Lung microvascular endothelial cell (primary cell): ENCODE results near the gene FRY. TPM values are rescaled to one million over a fixed set of nuclear protein-coding genes. Genes with fewer than 3 reads are reported as not detected.

Experiments used
- DNase-seq, 2 donors: peaks; one replicate each; pipeline versions ENCODE4 v3.0.0 to v3.0.0-alpha.2; 2010; ENCODE audit warnings: low read depth in 2 of 2
- total RNA-seq: library from RNA; depleted of rRNA; stranded (reverse); fragments of >200 nt; gene quantifications from 2 replicates; pipeline ENCODE4 v1.2.1, GENCODE V29; 2014

Gene FRY
- total RNA-seq, 1 donor from 2014 or later, result 156 TPM

- DNase-seq, result no peak
Measured at GRCh38 chr13:32170841-32171240, 139.3 kb downstream of the FRY start.

DNA sequence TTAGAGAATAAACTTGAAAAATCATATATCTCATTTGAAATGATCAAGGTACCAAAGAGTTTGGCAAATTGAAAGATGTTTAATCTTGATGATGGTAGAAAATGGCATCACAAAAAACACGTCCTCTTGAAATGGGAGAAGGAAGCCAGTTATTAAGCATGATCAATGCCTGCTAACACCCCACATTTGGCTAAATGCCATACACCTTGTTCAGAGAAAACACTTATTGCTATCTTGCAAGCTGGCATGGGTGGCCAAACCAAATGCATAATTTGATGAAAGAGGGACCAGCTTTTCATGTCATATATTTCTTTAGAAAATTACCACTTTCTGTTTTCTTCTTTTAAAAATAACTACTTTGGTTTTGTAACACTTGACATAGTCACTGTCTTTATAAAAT is 142.3 kb downstream of the FRY start:
- DNase-seq, result no peak

DNA sequence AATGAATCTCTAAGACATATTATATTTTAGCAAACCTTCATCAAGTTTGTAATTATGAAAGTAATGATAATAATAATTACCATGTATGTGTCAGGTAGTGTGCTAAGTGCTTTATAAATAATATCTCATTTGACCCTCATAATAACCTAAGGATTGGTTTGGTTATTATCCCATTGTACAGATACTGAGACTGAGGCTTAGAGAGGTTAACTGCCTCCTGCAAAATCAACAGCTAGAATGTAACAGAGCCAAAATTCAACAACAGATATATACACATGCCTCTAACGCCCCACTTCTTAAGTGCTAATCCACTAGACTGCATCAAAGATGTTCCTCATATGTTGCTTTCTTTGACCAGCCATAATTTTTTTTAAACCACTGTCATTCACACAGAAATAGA is 142.8 kb downstream of the FRY start:
- no peak for DNase-seq

GRCh38 chr13:32175307-32175706 is 143.7 kb downstream of the FRY start:
- DNase-seq, result peak in 1 of 2 donors; percentile 11

DNA sequence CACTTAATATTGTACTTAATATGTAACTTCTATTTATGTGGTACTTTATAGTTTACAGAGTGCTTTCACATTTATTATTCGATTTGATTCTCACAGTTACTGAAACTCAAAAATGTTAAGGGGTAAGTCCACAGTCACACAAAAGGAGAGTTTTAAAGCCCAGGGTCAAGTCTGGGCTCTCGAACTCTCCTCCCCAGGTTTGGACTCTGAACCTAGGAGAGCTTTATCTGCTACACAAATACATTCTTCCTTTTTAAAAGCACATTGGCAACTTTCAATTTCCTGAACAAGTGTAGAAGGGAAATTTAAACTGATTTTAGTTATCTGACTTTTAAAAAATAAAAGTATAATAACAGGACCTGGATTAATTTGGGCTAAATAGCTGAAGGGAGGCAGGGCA is 144.4 kb downstream of the FRY start:
- no peak for DNase-seq

DNA sequence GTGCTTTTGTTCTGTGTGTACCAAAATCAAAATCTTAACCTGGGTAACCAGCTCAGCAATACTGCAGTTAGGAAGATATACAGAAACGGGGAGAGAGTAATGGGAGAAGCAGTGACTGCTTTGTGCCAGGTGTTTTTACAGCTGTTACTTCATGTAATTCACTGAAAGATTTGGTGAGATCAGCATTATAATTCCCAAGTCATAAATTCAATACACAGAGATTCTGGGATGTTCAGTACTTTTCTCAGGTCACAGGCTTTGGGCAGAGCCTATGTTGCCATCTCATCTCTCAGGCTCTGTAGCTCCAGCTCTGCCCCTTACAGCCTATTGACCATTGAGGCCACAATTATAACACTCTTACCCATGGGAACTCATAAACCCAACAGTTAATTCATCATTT is 145.1 kb downstream of the FRY start:
- no peak for DNase-seq

DNA sequence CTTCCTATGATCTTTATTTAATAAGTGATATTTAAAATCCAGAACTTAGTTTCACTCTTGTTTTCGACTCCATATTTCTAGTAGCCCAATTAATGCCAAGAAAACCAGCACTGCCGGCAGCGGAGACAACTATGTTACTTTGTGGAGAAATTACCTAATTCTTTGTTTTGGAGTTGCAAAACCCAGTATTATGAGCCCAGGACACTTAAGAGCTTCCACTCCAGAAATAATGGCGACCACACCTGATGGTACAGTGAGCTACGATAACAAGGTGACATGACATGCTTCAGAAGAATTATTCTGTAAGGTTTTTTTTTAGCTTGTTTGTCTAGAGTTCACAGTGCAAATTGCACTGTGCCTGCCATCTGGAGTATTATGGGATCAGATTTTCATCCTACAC is 147.2 kb downstream of the FRY start:
- DNase-seq, result no peak

DNA sequence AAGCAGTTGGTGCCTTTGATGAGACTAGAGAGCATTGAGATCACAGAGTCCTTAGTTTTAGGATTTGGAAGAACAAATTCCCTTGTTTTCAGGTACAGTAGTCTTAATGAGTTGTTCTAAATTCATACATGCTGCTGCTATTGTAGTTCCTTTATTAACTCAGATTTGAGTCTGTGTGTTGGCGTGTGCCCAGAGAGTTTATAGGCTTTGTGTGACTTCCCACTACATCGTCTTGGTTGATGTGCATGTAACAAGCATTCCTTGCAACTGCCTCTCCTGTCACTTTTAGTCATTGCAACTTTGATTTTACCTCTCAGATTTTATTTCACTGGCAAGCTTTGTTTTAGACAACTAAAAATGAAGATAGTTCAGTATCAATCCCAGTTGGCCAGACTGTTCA is 148.1 kb downstream of the FRY start:
- no peak for DNase-seq

- DNase-seq, result no peak
Measured at GRCh38 chr13:32187651-32188050, 156.1 kb downstream of the FRY start.

GRCh38 chr13:32191452-32191998 is 160.0 kb downstream of the FRY start:
- no peak for DNase-seq

- DNase-seq, result no peak
Measured at GRCh38 chr13:32195713-32196112, 164.1 kb downstream of the FRY start.

DNA sequence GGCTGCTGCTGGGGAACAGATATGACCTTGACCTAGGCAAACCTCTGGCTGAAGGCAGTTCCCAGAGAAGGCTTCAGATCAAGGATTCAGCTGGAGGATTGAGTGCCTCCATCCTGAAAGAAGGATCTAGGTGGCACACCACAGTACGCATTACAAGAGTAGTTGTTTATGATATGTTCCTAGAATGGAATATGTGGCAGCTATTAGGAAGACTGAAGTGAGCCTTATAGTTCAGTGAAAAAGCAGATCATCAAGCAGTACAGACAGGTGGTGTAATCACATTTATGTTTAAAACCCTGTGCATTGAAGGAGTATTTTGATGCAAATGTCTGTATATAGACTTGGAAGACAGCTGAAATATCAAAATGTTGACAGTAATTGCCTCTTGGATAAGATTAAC is 167.6 kb downstream of the FRY start:
- no peak for DNase-seq

- no peak for DNase-seq
Measured at GRCh38 chr13:32200741-32201140, 169.2 kb downstream of the FRY start.

DNA sequence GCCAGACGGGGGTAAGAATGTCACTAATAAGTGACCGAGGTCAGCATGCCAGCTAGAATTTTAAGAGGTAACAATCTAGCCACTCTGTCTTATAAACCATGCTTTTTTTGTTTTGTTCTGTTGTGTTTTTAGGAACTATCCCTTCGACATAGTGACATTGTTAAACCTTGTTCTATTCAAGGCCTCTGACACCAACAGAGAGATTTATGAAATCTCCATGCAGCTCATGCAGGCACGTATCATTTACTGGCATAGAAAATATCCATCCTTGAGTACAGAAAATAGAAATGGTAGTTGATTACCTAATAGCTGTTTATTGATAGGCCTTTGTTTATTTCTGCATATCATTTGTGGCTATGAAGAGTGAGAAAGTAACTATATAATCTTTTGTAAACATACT is 170.2 kb downstream of the FRY start:
- no peak for DNase-seq

GRCh38 chr13:32202268-32202667 is 170.7 kb downstream of the FRY start:
- no peak for DNase-seq

GRCh38 chr13:32203221-32203620 is 171.6 kb downstream of the FRY start:
- no peak for DNase-seq

- no peak for DNase-seq
Measured at GRCh38 chr13:32203736-32204135, 172.2 kb downstream of the FRY start.

GRCh38 chr13:32205431-32206096 is 174.0 kb downstream of the FRY start:
- DNase-seq, result no peak

- DNase-seq, result no peak
Measured at GRCh38 chr13:32206097-32206740, 174.6 kb downstream of the FRY start.

DNA sequence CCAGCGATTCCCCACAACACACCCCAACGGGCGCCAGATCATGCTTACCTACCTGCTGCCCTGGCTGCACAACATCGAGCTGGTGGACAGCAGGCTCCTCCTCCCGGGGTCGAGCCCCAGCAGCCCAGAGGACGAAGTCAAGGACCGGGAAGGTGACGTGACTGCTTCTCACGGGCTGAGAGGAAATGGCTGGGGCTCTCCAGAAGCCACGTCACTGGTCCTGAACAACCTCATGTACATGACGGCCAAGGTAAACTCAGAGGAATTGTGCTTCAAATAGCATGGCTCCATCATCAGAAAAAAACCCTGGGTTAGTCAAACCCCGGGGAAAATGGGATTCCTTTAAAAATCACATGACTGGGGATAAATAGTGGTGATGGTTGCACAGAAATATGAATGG is 177.3 kb downstream of the FRY start:
- no peak for DNase-seq

DNA sequence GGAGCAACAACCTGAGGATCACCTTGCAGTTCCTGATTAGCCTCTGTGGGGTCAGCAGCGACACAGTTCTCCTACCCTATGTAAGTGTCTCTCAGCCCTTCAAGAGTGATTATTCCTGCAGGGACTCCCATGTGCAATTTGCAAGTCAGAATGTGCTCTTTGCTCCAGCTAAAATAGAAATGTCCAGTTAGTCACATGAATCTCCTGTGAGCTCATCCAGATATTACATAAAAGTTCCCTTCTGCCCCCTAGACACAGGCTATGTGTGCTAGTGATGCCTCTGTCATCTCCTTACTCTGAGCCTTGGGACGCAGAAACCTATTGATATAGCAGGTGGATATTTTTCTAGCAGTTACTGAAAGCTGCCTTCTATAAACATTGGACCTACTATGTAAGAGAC is 178.1 kb downstream of the FRY start:
- DNase-seq, result no peak

GRCh38 chr13:32210101-32210500 is 178.5 kb downstream of the FRY start:
- no peak for DNase-seq

- DNase-seq, result no peak
Measured at GRCh38 chr13:32211813-32212212, 180.2 kb downstream of the FRY start.
